Upper lobe of left lung (tissue), 4 donors: ENCODE data around the gene ITFG2.

Source experiments
- CTCF ChIP-seq, 6 experiments: fragments of 450-650 bp in 4 of 6; fragments of 200-600 bp in 2 of 6; sonication (generic) in 2 of 6; IDR thresholded peaks; one replicate each; pipeline ENCODE4 v1.5.1; 2016 to 2019; ENCODE audit warnings: antibody characterized with exemption in 6 of 6
- POLR2A ChIP-seq, 4 donors: fragments of 450-650 bp; IDR thresholded peaks; one replicate each; pipeline ENCODE4 v1.5.1; 2016 to 2017; ENCODE audit warnings: antibody characterized with exemption in 4 of 4, mild to moderate bottlenecking in 2 of 4

- no peak for TF ChIP-seq POLR2A (IDR thresholded peaks at IDR 0.05)
- no peak for TF ChIP-seq CTCF (IDR thresholded peaks at IDR 0.05)
Measured at GRCh38 chr12:2823483-2823882, 11.0 kb downstream of the ITFG2 start.
